Measurements from ENCODE around the gene NMRK2.
"Not testable (repeated sequence)": the region's sequence is repeated elsewhere in the genome, so short reads cannot be mapped to it uniquely, and the experiment has no call there.

The NMRK2 gene

DNA sequence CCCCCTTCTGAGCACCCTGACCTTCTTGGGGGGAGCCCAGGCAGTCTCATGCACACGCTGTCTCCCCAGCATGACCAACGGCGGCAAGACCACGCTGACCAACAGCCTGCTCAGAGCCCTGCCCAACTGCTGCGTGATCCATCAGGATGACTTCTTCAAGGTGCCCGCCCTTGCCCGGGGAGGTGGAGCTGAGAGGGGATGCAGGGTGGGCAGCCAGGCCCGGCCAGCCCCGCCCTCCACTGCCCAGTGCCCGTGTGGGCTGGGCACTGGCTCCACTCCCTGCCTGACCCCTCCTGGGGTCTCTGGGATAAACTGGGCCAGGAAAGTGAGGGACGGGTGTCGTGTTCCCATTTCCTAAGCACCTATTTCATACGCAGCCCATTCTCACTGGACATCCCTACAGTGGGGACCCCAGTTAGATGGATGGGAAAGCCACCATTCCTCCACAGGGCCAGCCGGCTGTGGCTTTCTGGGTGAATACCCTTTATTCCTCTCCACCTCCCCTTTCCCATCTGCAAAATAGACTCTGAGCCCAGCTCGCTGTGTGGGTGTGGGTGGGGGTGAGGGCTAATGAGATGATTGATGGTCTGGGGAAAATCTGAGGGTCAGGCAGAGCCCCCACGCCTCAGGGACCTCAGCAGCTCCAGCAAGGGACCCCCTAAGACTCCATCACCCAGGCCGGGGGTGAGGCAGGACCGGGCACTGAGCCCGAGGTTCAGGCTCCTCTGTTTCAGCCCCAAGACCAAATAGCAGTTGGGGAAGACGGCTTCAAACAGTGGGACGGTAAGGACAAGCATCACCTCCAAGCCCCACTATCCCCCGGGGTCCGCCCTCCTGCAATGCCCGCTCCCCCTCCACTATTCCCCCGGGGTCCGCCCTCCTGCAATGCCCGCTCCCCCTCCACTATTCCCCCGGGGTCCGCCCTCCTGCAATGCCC is 3.9 kb downstream of the NMRK2 start:
- DNase-seq (ENCODE audit: insufficient read length, low spot score) (no peak), FAIRE-seq (no peak)
- no peak for TF ChIP-seq SPI1 (IDR thresholded peaks at IDR 0.05; ENCODE audit: low read depth, low read length)
- TF ChIP-seq POLR2A (IDR thresholded peaks at IDR 0.05; ENCODE audit: low read depth, low read length), result no peak
- TF ChIP-seq TAF1 (IDR thresholded peaks at IDR 0.05; ENCODE audit: low read depth, low read length), result no peak
- TF ChIP-seq POU2F2 (IDR thresholded peaks at IDR 0.05; ENCODE audit: low read depth, low read length), result no peak
- TF ChIP-seq PAX5 (IDR thresholded peaks at IDR 0.05; ENCODE audit: insufficient read depth, low read length, severe bottlenecking), result no peak
- no peak for TF ChIP-seq POLR2AphosphoS5 (IDR thresholded peaks at IDR 0.05; ENCODE audit: low read depth, low read length)

DNA sequence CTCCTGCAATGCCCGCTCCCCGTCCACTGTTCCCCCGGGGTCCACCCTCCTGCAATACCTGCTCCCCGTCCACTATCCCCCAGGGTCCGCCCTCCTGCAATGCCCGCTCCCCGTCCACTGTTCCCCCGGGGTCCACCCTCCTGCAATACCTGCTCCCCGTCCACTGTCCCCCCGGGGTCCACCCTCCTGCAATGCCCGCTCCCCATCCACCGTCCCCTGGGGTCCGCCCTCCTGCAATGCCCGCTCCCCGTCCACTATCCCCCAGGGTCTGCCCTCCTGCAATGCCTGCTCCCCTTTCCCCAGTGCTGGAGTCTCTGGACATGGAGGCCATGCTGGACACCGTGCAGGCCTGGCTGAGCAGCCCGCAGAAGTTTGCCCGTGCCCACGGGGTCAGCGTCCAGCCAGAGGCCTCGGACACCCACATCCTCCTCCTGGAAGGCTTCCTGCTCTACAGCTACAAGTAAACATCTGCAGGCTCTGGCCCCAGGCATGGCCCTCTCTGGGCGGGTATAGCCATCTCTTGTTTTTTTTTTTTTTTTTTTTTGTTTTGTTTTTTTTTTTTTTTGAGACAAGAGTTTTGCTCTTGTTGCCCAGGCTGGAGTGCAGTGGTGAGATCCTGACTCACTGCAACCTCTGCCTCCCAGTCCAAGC is 5.6 kb downstream of the NMRK2 start:
- FAIRE-seq; DNase-seq (ENCODE audit: insufficient read length, low spot score): not testable (repeated sequence)

DNA sequence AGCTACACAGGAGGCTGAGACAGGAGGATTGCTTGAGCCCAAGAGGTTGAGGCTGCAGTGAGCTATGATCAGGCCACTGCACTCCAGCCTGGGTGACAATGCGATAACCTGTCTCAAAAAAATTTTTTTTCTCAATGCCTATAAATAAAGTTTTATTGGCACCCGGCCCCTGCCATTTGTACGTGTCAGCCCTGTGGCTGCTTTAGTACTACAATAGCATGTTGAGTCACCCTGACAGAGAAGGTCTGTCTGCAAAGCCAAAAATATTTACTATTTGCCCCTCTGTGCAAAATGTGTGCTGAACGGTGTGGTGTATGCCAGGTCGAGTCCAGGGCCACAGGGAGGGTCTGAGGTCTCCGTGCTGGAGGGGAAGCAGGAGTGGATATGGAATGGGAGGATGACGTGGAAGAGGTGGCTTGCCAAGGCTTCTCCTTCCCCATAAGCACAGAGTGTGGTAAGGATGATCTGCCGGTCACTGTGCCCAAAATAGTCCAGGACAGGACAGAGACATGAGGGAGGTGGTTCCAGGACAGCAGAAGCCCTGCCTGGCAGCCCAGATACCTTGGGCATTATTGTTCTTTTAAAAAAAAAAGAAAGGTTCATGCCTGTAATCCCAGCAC is 10.0 kb downstream of the NMRK2 start:
- TF ChIP-seq POLR2AphosphoS5 (IDR thresholded peaks at IDR 0.05; ENCODE audit: low read depth, low read length) (no peak), PAX5 (IDR thresholded peaks at IDR 0.05; ENCODE audit: insufficient read depth, low read length, severe bottlenecking) (no peak), SPI1 (IDR thresholded peaks at IDR 0.05; ENCODE audit: low read depth, low read length) (no peak), POLR2A (IDR thresholded peaks at IDR 0.05; ENCODE audit: low read depth, low read length) (no peak), TAF1 (IDR thresholded peaks at IDR 0.05; ENCODE audit: low read depth, low read length) (no peak)
- FAIRE-seq (no peak), DNase-seq (ENCODE audit: insufficient read length, low spot score) (no peak)

DNA sequence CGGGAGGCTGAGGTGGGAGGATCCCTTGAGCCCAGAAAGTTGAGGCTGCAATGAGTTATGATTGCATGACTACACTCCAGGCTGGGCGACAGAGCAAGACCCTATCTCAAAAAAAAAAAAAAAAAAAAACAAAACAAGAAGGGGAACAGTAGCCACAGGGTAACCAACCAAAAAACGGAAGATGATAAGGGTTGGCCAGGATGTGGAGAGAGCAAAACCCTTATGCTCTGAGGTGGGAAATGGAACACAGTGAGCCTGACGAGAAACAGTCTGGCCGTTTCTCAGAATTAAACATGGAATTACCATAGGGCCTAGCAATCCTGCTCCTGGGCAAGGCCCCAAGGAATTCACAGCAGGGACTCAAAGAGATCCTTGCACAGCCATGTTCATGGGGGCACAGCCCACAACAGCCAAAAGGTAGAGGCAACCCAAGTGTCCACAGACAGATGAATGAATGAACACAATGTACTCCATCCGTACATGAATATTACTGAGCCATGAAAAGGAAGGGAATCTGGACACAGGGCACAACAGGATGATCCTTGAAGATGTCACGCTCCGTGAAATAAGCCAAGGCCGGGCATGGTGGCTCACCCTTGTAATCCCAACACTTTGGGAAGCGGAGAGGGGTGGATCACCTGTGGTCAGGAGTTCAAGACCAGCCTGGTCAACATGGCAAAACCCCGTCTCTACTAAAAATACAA is 11.3 kb downstream of the NMRK2 start:
- FAIRE-seq (no peak), DNase-seq (ENCODE audit: insufficient read length, low spot score) (no peak)
- no peak for TF ChIP-seq POLR2AphosphoS5 (IDR thresholded peaks at IDR 0.05; ENCODE audit: low read depth, low read length)
- no peak for TF ChIP-seq POU2F2 (IDR thresholded peaks at IDR 0.05; ENCODE audit: low read depth, low read length)
- no peak for TF ChIP-seq SPI1 (IDR thresholded peaks at IDR 0.05; ENCODE audit: low read depth, low read length)
- no peak for TF ChIP-seq TAF1 (IDR thresholded peaks at IDR 0.05; ENCODE audit: low read depth, low read length)
- TF ChIP-seq PAX5 (IDR thresholded peaks at IDR 0.05; ENCODE audit: insufficient read depth, low read length, severe bottlenecking), result no peak
- TF ChIP-seq POLR2A (IDR thresholded peaks at IDR 0.05; ENCODE audit: low read depth, low read length), result no peak

DNA sequence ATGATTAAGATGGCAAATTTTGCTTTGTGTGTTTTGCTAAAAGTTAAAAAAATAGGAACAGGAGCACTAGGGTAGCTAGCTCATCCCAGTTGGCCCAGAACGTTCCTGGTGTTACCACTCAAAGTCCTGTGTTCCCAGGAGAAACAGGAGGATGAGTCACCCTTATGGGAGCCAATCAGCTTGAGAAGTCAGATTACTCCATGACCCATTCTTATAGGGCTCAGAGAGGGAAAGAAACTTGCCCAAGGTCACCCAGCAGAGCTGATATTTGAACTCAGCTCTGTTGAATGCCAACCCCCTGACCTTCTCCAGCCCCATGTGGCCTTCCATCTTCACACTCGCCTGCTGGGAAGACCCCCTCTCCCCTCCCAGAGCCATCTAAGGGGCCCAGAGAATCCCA is 13.0 kb downstream of the NMRK2 start:
- TF ChIP-seq POU2F2 (IDR thresholded peaks at IDR 0.05; ENCODE audit: low read depth, low read length) (no peak), POLR2AphosphoS5 (IDR thresholded peaks at IDR 0.05; ENCODE audit: low read depth, low read length) (no peak), SPI1 (IDR thresholded peaks at IDR 0.05; ENCODE audit: low read depth, low read length) (no peak), PAX5 (IDR thresholded peaks at IDR 0.05; ENCODE audit: insufficient read depth, low read length, severe bottlenecking) (no peak), TAF1 (IDR thresholded peaks at IDR 0.05; ENCODE audit: low read depth, low read length) (no peak), POLR2A (IDR thresholded peaks at IDR 0.05; ENCODE audit: low read depth, low read length) (no peak)
- DNase-seq (ENCODE audit: insufficient read length, low spot score), result no peak
- FAIRE-seq, result no peak

DNA sequence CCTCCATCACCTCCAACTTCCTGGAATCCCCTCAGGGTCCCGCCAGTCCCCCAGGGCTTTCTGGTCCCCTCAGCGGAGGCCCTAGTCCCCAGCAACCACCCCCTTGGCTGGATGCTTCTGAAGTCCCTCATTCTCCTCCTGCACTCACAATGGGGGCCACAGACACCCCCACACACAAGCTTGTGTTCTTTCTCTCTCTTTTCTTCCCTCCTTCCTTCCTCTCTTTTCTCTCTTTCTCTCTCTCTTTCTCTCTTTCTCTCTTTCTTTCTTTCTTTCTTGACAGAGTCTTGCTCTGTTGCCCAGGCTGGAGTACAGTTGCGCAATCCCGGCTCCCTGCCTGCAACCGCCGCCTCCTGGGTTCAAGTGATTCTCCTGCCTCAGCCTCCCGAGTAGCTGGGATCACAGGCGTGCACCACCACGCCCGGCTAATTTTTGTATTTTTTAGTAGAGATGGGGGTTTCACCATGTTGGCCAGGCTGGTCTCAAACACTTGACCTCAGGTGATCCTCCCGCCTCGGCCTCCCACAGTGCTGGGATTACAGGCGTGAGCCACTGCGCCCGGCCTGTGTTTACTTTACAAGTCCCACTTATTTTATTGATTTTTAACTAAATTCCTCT is 14.6 kb downstream of the NMRK2 start:
- not testable (repeated sequence) for FAIRE-seq; DNase-seq (ENCODE audit: insufficient read length, low spot score)

DNA sequence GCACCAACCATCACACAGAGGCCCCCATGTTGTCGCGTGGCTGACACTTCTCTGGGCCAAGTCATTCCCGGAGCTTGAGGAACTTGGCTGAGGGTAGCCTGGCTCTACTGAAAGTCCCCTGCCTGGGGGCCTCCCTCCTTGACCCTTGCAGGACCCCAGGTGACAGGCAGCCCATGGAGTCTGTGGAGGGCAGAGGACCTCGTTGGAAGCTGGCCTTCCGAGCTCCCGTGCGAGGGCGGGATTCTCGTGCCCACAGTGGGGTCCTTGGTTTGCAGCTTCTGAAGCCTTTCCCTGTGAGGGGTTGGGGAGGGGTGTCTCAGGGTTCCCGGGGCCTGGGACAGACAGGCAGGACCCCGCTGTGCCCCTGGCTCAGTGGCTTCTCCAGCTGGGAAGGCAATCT is 16.4 kb downstream of the NMRK2 start:
- TF ChIP-seq SPI1 (IDR thresholded peaks at IDR 0.05; ENCODE audit: low read depth, low read length) (no peak), TAF1 (IDR thresholded peaks at IDR 0.05; ENCODE audit: low read depth, low read length) (no peak), POLR2AphosphoS5 (IDR thresholded peaks at IDR 0.05; ENCODE audit: low read depth, low read length) (no peak), PAX5 (IDR thresholded peaks at IDR 0.05; ENCODE audit: insufficient read depth, low read length, severe bottlenecking) (no peak), POU2F2 (IDR thresholded peaks at IDR 0.05; ENCODE audit: low read depth, low read length) (no peak), POLR2A (IDR thresholded peaks at IDR 0.05; ENCODE audit: low read depth, low read length) (no peak)
- FAIRE-seq, result no peak

DNA sequence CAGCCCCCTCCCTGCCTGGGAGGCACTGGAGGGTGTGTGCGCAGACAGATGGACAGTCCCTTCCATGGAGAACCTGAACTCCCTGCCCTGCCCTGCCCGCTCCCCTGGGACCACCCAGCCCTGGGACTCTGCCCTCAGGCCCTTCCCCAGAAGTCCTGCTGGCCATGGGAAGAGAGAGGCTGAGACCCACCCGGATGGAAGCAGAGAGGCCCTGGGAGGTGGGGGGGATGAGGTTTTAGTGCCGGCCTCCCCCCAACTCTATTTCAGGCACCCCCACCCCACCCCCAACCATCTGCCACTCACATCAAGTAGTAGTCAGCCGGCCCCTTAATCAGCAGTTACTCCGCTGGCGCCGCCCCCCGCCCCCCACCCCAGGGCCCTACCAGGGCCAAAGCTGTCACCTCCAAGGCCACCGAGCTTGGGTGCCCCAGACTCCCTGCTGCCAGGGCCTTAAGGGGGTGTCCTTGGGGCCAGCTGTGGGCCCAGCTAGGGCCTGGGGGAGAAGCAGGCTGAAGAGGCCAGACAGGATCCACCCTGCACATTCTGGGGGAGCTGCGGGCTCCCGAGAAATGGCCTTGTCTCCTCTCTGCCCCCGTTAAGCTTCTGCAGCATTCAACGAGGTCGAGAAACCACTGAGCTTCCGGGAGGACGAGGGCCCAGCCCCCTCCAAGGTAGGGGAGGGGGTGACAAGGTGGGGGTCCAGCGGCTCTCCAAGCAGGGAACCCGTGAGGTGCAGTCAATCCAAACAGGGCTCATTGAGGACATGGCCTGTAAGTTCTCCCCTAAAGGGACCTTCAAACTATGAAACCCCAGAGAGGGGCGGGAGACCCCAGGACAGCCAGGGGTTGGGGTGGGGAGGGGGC is 17.4 kb downstream of the NMRK2 start:
- DNase-seq (ENCODE audit: insufficient read length, low spot score), result no peak
- TF ChIP-seq POU2F2 (IDR thresholded peaks at IDR 0.05; ENCODE audit: low read depth, low read length), result no peak
- no peak for TF ChIP-seq SPI1 (IDR thresholded peaks at IDR 0.05; ENCODE audit: low read depth, low read length)
- no peak for TF ChIP-seq PAX5 (IDR thresholded peaks at IDR 0.05; ENCODE audit: insufficient read depth, low read length, severe bottlenecking)
- TF ChIP-seq POLR2AphosphoS5 (IDR thresholded peaks at IDR 0.05; ENCODE audit: low read depth, low read length), result no peak
- TF ChIP-seq POLR2A (IDR thresholded peaks at IDR 0.05; ENCODE audit: low read depth, low read length), result no peak
- TF ChIP-seq TAF1 (IDR thresholded peaks at IDR 0.05; ENCODE audit: low read depth, low read length), result no peak
- no peak for FAIRE-seq

More for the DNA sequence above, 16.4 kb downstream of the NMRK2 start:
- no peak for DNase-seq (ENCODE audit: insufficient read length, low spot score)

Data from GM12891 (cell line).